Daoy (cell line): Measurements from ENCODE around the gene TATDN3. TPM values are rescaled to one million over a fixed set of nuclear protein-coding genes. Genes with fewer than 3 reads are reported as not detected.
"Not testable (repeated sequence)": the region's sequence is repeated elsewhere in the genome, so short reads cannot be mapped to it uniquely, and the experiment has no call there.

Source experiments
- DNase-seq: peaks from one replicate; pipeline ENCODE4 v3.0.0-alpha.2; 2015; ENCODE audit warnings: low read depth
- total RNA-seq: library from RNA; depleted of rRNA; stranded (reverse); fragments of >200 nt; shearing (Covaris generic); gene quantifications from 2 replicates; pipeline ENCODE4 v1.2.3, GENCODE V29; 2014; rRNA removed

Gene TATDN3
- total RNA-seq: 17.9 and 18.7 TPM in 2 replicates

GRCh38 chr1:212791676-212792395, at the start of gene TATDN3, which contains the start of gene NSL1:
TATDN3 (plus strand) TSS chr1:212791894; CDS start chr1:212791922, 28 bp downstream.
NSL1 (minus strand) TSS chr1:212791777; CDS start chr1:212791763, 14 bp downstream.
- peak; percentile 95 for DNase-seq

- no peak for DNase-seq
These were observed 47.7 kb upstream of the TATDN3 start for GRCh38 chr1:212743901-212744475.

- DNase-seq: no peak
These were observed 46.4 kb upstream of the TATDN3 start for GRCh38 chr1:212745303-212745702.

GRCh38 chr1:212746546-212746945, 45.1 kb upstream of the TATDN3 start:
- DNase-seq: no peak

- DNase-seq: peak; percentile 72
These were observed 41.7 kb upstream of the TATDN3 start for GRCh38 chr1:212749821-212750535.

GRCh38 chr1:212752252-212752933, 39.3 kb upstream of the TATDN3 start:
- no peak for DNase-seq

GRCh38 chr1:212752934-212753497, 38.7 kb upstream of the TATDN3 start:
- no peak for DNase-seq

- no peak for DNase-seq
These were observed 37.9 kb upstream of the TATDN3 start for GRCh38 chr1:212753749-212754148.

- DNase-seq: no peak
These were observed 37.5 kb upstream of the TATDN3 start for GRCh38 chr1:212754193-212754592.

- no peak for DNase-seq
These were observed 37.0 kb upstream of the TATDN3 start for GRCh38 chr1:212754680-212755079.

DNA sequence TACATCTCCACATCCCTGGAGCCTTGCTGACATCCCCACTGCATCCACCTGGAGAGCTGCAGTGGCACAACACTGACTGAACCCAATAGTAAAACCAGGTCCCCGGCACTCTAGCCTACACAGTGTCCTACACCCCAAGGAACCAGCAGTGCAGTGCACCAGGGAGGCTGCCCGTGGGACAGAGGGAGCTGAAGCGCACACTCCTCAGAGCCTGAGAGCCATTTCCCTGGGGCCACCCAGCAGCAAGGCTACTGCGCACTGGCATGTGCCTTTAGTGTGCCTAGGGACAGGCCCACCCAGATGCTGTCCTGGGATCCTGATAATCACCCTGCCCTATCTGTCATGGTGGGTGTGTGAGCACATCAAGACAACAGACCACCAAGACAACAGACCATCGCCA, 32.0 kb upstream of the TATDN3 start:
- no peak for DNase-seq

DNA sequence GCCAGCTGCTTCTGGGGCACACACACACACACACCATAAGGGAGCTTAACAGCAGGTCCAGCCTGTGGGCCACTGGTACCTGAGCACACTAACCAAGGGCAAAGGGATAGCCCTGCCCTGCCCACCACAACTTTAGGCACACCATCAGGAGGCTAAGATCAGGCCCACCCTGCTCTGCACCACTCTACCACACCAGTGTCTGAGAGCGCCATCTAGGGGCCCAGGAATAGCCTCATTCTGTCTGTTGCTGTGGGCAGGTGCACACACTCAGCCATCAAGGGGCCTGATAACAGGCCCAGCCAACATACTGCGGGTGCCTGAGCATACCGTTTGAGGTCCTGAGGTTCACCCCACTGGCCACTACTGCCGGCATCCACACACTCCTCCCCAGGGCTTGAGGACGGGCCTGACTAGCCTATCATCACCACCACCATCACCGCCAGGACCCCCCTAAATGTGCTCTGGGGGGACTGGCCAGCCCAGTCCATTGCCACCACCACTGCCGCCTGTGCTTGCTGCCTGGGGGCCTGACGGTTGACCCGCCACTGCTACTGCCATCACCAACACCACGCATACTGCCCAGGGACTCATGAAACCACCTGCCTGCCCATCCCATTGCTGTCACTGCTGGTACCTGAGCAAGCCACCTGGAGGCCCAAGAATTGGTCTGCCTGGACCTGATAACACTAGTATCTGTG, 31.4 kb upstream of the TATDN3 start:
- DNase-seq: peak; percentile 37

- DNase-seq: no peak
These were observed 29.5 kb upstream of the TATDN3 start for GRCh38 chr1:212762234-212762633.

GRCh38 chr1:212762839-212763238, 28.9 kb upstream of the TATDN3 start:
- no peak for DNase-seq

DNA sequence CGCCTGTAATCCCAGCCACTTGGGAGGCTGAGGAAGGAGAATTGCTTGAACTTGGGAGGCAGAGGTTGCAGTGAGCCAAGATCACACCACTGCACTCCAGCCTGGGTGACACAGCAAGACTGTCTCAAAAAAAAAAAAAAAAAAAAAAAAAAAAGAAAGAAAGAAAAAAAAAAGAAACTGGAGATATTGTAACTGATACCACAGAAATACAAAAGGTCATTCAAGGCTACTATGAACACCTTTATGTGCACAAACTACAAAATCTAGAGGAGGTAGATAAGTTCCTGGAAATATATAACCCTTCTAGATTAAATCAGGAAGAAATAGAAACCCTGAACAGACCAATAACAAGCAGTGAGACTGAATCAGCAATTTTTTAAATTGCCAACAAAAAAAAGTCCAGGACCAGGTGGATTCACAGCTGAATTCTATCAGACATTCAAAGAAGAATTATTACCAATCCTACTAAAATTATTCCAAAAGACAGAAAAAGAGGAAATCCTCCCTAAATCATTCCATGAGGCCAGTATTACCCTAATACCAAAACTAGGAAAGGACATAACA, 26.9 kb upstream of the TATDN3 start:
- not testable (repeated sequence) for DNase-seq

DNA sequence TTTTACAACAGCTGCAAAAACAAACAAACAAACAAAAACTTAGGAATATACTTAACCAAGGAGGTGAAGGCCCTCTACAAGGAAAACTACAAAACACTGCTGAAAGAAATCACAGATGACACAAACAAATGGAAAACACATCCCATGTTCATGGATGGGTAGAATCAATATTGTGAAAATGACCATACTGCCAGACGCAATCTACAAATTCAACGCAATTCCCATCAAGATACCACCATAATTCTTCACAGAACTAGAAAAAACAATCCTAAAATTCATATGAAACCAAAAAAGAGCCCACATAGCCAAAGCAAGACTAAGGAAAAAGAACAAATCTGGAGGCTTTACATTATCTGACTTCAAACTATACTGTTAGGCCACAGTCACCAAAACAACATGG, 24.9 kb upstream of the TATDN3 start:
- DNase-seq: not testable (repeated sequence)

- DNase-seq: no peak
These were observed 22.1 kb upstream of the TATDN3 start for GRCh38 chr1:212769459-212770167.

- no peak for DNase-seq
These were observed 20.4 kb upstream of the TATDN3 start for GRCh38 chr1:212771341-212771740.

DNA sequence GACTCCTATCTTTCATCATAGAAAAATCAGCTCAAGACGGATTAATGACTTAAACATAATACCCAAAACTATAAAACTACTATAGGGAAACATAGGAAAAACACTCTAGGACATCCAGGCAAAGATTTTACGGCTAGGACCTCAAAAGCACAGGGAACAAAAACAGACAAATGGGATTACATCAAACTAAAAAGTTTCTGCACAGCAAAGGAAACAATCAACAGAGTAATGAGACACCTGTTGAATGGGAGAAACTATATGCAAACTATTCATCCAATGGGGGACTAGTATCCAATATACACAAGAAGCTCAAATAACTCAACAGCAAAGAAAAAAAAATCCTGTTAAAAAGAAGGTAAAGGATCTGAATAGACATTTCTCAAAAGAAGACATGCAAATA, 18.7 kb upstream of the TATDN3 start:
- no peak for DNase-seq

DNA sequence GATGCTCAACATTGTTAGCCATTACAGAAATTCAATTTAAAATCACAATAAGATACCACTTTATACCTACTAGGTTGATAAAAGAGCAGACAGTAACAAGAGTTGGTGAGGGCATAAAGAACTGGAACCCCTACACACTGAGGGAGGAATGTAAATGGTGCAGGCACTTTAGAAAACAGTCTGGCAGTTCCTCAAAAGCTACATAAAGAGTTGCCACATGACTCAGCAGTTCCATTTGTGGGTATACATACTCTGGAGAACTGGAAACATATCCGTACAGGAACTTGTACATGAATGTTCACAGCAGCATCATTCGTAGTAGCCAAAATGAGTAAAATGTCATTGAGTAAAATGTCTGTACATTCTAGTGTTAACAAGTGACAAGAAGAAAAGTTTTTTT, 17.1 kb upstream of the TATDN3 start:
- DNase-seq: peak; percentile 32
